ENCODE data around the gene ABLIM3. TPM values are rescaled to one million over a fixed set of nuclear protein-coding genes. Genes with fewer than 3 reads are reported as not detected.

Gene ABLIM3
- total and polyA plus RNA-seq, 9 of the 15 experiments (the other 6 are each of a cell fraction or from before 2014, with no cell fraction given): 0.03 to 0.38 (median 0.11) TPM

DNA sequence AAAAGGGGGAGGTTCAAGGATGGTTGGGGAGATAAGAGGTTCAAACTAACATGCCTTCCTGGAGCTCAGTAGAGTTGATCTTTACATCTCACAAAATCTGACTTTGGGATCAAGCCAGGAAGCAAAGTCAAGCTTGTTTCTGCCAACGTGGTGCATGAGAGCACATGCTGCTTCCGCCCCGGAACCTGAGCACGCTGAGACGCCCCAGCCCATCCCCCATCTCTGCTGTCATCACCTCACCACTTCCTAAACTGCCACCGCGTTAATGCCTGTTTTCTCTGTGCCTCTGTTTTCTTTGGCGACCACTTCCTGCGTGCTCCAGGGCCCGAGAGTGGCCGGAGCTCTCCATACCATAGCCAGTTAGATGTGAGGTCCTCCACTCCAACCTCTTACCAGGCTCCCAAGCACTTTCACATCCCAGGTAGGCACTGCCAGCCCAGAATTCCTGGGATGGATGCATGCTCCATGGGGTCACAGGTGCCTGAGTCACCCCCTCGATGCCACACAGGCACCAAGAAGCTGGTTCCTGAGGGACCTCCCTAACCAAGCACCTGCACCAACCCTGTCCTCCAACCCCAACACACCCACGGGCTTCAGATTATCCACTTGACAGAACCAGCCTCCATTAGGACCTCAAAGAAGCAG, 99.2 kb downstream of the ABLIM3 start (continued):
- TF ChIP-seq, protein P1, sequence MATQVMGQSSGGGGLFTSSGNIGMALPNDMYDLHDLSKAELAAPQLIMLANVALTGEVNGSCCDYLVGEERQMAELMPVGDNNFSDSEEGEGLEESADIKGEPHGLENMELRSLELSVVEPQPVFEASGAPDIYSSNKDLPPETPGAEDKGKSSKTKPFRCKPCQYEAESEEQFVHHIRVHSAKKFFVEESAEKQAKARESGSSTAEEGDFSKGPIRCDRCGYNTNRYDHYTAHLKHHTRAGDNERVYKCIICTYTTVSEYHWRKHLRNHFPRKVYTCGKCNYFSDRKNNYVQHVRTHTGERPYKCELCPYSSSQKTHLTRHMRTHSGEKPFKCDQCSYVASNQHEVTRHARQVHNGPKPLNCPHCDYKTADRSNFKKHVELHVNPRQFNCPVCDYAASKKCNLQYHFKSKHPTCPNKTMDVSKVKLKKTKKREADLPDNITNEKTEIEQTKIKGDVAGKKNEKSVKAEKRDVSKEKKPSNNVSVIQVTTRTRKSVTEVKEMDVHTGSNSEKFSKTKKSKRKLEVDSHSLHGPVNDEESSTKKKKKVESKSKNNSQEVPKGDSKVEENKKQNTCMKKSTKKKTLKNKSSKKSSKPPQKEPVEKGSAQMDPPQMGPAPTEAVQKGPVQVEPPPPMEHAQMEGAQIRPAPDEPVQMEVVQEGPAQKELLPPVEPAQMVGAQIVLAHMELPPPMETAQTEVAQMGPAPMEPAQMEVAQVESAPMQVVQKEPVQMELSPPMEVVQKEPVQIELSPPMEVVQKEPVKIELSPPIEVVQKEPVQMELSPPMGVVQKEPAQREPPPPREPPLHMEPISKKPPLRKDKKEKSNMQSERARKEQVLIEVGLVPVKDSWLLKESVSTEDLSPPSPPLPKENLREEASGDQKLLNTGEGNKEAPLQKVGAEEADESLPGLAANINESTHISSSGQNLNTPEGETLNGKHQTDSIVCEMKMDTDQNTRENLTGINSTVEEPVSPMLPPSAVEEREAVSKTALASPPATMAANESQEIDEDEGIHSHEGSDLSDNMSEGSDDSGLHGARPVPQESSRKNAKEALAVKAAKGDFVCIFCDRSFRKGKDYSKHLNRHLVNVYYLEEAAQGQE (IDR thresholded peaks at IDR 0.05; ENCODE audit: borderline replicate concordance): no peak
- TF ChIP-seq, protein P1 (CRISPR knock-in tag; IDR thresholded peaks at IDR 0.05; ENCODE audit: low read depth): peak; percentile 56; the same call in 1 of the 2 replicates
- TF ChIP-seq NR3C1 (CRISPR knock-in tag; IDR thresholded peaks at IDR 0.05) (no peak), WHSC1 (IDR thresholded peaks at IDR 0.05; ENCODE audit: low read length) (no peak), CXXC5 (CRISPR knock-in tag; IDR thresholded peaks at IDR 0.05) (no peak), RAD51 (IDR thresholded peaks at IDR 0.05; ENCODE audit: borderline replicate concordance, low read depth) (no peak), IRF2 (CRISPR knock-in tag; IDR thresholded peaks at IDR 0.05) (no peak), ZNF75A (CRISPR knock-in tag; IDR thresholded peaks at IDR 0.05) (no peak), GABPB1 (CRISPR knock-in tag; IDR thresholded peaks at IDR 0.05) (no peak), ZEB2 (IDR thresholded peaks at IDR 0.05) (no peak), TGIF2 (CRISPR knock-in tag; IDR thresholded peaks at IDR 0.05) (no peak), ZNF444 (CRISPR knock-in tag; IDR thresholded peaks at IDR 0.05) (no peak), OTX1 (CRISPR knock-in tag; IDR thresholded peaks at IDR 0.05) (no peak), GTF2E2 (tag; IDR thresholded peaks at IDR 0.05) (no peak), HDAC3 (IDR thresholded peaks at IDR 0.05; ENCODE audit: borderline replicate concordance, partially characterized antibody) (no peak)
- TF ChIP-seq, protein P2, sequence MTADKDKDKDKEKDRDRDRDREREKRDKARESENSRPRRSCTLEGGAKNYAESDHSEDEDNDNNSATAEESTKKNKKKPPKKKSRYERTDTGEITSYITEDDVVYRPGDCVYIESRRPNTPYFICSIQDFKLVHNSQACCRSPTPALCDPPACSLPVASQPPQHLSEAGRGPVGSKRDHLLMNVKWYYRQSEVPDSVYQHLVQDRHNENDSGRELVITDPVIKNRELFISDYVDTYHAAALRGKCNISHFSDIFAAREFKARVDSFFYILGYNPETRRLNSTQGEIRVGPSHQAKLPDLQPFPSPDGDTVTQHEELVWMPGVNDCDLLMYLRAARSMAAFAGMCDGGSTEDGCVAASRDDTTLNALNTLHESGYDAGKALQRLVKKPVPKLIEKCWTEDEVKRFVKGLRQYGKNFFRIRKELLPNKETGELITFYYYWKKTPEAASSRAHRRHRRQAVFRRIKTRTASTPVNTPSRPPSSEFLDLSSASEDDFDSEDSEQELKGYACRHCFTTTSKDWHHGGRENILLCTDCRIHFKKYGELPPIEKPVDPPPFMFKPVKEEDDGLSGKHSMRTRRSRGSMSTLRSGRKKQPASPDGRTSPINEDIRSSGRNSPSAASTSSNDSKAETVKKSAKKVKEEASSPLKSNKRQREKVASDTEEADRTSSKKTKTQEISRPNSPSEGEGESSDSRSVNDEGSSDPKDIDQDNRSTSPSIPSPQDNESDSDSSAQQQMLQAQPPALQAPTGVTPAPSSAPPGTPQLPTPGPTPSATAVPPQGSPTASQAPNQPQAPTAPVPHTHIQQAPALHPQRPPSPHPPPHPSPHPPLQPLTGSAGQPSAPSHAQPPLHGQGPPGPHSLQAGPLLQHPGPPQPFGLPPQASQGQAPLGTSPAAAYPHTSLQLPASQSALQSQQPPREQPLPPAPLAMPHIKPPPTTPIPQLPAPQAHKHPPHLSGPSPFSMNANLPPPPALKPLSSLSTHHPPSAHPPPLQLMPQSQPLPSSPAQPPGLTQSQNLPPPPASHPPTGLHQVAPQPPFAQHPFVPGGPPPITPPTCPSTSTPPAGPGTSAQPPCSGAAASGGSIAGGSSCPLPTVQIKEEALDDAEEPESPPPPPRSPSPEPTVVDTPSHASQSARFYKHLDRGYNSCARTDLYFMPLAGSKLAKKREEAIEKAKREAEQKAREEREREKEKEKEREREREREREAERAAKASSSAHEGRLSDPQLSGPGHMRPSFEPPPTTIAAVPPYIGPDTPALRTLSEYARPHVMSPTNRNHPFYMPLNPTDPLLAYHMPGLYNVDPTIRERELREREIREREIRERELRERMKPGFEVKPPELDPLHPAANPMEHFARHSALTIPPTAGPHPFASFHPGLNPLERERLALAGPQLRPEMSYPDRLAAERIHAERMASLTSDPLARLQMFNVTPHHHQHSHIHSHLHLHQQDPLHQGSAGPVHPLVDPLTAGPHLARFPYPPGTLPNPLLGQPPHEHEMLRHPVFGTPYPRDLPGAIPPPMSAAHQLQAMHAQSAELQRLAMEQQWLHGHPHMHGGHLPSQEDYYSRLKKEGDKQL (CRISPR knock-in tag; IDR thresholded peaks at IDR 0.05; ENCODE audit: borderline replicate concordance): no peak

All from K562 (cell line).